HG02588 (cell line): Measurements from ENCODE around the gene PLEKHG4B.

Experiments used
- ATAC-seq: cut with Tn5 transposase; IDR thresholded peaks from one replicate; pipeline ENCODE4 v1.9.1; 2021; ENCODE audit warnings: mild to moderate bottlenecking, moderate library complexity; ENCODE audit not compliant: unreplicated experiment

Gene PLEKHG4B

GRCh38 chr5:74503-75109, 17.4 kb upstream of the PLEKHG4B start:
- no peak for ATAC-seq

GRCh38 chr5:75331-76320, 16.3 kb upstream of the PLEKHG4B start:
- ATAC-seq = no peak

DNA sequence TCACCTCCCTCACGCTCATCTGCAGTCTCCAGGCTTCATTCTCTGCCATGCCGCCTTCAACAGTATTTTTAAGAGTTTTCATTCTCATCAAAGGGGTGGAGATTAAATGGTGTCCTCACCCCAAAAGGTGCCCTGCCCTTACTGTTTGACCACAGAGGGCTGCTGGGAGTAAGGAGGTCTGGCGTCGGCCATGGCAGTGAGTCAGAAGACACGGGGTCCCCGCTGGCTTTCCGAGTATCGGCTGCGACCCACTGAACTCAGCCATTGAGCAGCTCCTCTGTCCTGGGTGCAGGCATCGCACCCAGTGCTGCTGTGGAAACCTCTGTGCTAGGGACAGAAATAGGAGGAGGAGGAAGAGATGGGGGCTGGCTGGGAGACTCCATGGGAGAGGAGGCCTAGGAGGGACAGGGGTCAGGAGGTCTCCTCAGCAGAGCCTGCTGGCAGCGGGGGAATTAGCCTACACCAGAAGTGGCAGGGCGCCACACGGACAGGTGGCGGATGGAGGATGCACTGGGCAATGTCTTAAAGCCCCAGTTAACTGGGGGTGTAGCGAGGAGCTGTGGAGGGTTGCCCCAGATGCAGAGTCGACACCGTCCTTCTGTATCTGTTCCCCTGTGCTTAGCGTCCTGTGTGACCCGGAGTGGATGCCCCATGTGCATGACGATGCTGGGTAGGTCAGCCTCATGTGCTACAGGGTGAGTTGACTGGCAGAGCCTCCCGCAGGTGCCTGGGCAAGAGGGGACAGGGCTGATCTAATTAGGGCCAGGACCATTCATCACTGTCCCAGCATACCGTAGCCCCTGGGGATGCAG, 15.4 kb upstream of the PLEKHG4B start:
- ATAC-seq = no peak

GRCh38 chr5:77170-77501, 14.8 kb upstream of the PLEKHG4B start:
- no peak for ATAC-seq

- ATAC-seq = no peak
Measured at GRCh38 chr5:77546-77945, 14.4 kb upstream of the PLEKHG4B start.

GRCh38 chr5:77957-78804, 13.8 kb upstream of the PLEKHG4B start:
- no peak for ATAC-seq

GRCh38 chr5:78805-79149, 13.2 kb upstream of the PLEKHG4B start:
- ATAC-seq = no peak

GRCh38 chr5:79263-79662, 12.7 kb upstream of the PLEKHG4B start:
- no peak for ATAC-seq

- no peak for ATAC-seq
Measured at GRCh38 chr5:79821-80220, 12.1 kb upstream of the PLEKHG4B start.

DNA sequence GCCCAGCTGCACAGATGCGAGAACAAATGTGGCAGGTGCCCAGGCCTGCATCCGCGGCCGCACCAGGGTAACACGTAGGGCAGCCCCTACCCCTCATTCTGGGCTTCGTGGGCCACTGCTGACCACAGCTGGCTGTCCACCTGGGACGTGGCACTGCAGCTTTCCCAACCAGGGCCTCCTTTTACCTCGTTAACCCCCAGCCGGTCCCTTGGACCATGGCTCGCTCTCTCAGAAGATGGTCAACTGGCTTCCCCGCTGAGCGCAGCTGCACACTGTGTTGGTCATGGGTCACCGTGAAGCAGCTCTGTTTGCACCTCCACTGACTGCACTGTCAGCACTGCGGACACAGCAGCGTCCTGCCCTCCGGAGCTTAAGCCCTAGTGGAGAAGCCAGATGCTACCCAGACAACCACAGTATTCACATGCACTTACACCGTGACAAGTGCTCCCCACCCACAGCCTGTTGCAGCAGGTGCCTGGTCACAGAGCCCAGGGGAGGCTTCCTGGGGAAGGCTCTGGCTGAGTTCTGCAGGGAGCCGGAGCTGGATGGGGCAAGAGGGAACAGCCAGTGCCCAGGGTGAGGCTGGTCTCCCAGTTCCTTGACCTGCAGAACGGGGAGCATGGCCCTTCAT, 10.5 kb upstream of the PLEKHG4B start:
- no peak for ATAC-seq

GRCh38 chr5:82097-82496, 9.9 kb upstream of the PLEKHG4B start:
- no peak for ATAC-seq

GRCh38 chr5:82570-82969, 9.4 kb upstream of the PLEKHG4B start:
- ATAC-seq = no peak

GRCh38 chr5:83029-83428, 8.9 kb upstream of the PLEKHG4B start:
- ATAC-seq = no peak

DNA sequence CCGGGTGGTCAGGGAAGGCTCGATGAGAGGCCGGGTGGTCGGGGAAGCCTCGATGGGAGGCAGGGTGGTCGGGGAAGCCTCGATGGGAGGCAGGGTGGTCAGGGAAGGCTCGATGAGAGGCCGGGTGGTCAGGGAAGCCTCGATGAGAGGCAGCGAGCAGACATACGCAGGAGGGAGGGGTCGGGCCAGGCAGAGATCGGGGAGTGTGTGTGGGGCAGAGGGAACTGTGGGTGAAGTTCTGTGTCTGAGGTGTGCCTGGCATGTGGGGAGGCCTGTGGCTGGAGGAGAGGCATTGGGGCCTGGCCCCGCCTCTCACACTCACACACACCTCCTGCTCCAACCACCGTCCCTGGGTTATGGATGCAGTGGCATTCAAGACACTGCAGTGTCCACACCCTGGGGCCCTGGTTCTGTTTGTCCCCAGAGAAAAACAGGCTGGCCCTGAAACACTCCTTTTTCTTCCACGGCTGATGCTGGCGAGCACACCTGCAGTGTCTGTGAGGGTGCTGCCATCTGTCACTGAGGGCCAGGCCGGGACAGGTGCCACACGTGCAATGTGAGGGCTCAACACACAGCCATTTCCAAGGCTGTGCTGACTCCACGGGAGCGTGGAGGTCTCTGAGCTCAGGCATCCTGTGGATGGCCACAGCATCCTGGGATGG, 6.5 kb upstream of the PLEKHG4B start:
- no peak for ATAC-seq

DNA sequence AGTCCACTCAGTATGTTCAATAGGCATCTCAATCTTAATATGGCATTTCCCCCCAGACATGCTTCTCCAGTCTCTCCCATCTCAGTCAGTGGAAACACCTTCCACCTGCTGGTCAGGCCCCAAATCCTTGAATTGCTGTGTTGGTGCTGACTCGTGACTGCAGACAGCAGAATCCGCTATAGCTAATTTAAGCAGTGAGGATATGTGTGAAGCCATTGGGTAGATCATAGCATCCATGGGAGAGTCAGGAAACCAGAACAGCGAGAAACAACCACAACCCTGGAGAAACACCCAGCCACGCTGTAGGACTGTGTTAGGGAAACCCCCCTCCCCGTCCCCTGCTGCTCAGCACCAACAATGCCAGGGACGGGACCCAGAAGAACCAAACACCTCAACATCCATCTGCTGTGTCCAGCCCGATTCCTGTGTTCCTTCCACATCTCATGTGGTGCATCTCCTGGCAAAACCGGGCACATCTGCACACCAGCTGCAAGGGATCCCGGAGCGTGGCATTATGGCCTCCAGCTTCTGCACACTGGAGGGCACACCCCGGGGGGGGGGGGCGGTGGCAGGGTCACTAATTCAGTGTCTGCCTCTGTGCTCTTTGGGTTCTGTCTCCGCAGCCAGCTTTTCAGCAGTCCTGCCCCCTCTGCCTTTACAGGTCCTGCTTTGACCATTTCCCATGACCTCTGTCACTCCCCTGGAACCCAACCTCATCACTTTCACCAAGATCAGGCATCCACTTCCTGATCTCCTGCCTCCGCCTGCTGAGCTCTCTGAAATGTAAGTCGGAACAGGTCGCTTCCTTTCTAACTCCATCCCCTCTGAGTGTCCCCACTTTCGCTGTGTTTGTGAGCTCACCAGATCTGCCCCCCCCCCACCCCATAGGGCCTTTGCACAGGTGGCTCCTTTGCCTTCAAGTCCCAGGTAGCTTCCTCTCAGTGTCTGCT, 2.4 kb upstream of the PLEKHG4B start:
- ATAC-seq = no peak

DNA sequence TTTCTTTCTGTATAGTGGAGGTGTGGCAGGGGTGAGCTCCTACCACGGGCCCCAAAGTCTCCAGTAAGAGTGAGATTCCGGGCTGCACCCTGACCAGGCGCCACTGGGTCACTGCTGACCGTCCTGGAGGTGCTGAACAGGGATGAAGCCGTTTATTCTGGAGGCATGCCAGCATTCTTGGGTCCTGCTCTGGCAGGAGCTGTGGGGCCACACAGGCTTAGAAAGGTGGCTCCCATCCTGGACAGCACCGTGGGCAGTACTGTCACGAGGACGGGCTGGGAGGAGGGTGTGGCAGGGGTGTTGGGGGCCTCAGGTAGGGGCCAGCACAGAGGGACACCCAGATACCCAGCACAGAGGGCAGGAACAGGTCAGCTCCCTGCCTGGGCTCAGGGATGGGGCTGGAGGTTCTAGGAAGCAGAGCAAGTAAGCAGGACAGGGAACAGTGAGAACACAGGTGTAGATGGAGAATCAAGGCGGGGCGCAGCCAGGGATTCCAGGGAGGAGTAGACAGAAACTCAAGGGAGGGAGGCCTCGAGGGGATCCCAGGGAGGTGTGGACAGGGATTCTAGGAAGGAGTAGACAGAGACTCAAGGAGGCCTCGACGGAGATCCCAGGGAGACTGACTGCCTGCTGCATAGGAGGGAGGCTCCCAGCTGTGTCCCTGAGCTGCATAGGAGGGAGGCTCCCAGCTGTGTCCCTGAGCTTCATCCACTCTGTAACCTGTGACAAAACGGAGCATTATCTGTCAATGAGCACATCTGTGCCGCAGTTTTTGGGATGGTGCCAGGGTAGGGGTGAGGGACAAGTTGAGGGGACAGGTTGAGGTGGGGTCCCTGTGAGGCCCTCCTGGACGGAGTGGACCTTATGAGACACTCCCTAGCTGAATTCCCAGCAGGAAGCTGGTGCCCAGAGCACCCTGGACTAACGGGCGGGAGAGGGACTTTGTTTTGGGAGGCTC, 1.1 kb upstream of the PLEKHG4B start:
- ATAC-seq = no peak

GRCh38 chr5:92401-93220, 643 bp downstream of the PLEKHG4B start:
- no peak for ATAC-seq
